GM12874 (cell line): Measurements from ENCODE around the gene RIPOR2.

Experiments used
- TF ChIP-seq, protein P1 (sequence below): IDR thresholded peaks from 2 replicates; pipeline ENCODE4 v1.5.1; 2011; ENCODE audit warnings: low read depth, mild to moderate bottlenecking, control low read depth, low read length, moderate library complexity; ENCODE audit not compliant: insufficient read depth

Gene RIPOR2

GRCh38 chr6:24950218-24950941 lies 14.6 kb upstream of the RIPOR2 start:
- TF ChIP-seq, protein P1, sequence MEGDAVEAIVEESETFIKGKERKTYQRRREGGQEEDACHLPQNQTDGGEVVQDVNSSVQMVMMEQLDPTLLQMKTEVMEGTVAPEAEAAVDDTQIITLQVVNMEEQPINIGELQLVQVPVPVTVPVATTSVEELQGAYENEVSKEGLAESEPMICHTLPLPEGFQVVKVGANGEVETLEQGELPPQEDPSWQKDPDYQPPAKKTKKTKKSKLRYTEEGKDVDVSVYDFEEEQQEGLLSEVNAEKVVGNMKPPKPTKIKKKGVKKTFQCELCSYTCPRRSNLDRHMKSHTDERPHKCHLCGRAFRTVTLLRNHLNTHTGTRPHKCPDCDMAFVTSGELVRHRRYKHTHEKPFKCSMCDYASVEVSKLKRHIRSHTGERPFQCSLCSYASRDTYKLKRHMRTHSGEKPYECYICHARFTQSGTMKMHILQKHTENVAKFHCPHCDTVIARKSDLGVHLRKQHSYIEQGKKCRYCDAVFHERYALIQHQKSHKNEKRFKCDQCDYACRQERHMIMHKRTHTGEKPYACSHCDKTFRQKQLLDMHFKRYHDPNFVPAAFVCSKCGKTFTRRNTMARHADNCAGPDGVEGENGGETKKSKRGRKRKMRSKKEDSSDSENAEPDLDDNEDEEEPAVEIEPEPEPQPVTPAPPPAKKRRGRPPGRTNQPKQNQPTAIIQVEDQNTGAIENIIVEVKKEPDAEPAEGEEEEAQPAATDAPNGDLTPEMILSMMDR: no peak

DNA sequence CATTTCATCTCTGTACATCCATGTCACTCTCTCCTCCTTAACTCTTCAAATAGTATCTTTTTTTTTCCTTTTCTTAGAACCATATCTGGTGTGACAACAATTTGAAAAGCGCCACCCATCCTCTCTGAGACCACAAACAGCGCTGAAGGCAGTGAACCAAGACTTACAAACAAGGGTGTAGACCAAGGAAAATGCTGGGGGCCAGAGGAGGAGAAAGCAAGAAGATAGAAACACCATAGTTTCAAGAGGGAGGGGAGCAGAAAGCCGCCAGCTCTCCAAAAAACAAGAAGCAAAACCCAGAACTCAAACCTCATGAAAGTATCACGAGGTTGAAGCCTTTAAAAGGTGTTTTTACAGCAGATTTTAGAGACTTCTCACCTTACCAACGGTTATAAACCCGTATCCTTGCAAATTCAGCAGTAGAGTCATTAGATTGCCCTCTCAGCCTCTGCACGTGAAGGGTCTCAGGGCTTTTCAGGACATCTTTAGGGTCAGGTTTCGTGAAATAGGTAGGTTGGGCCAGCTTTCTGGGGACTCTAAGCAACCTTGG lies 13.3 kb upstream of the RIPOR2 start:
- TF ChIP-seq, protein P1: no peak

DNA sequence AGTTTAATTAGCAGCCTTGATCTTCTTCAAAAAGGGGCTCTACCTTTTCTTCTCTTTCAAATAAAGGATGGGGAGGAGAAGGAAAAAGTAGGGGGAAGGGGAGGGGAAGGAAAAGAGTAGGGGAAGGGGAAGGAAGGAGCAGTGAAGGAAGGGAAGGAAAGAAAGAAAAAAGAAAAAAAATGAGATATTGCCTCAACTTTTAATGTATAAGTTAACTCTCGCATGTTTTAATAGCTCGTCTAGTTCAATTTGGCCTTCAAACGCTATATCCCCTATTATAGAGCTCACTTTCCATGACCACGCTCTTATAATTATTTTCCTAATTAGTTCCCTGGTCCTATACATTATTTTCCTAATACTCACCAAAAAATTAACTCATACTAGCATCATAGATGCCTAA lies 11.9 kb upstream of the RIPOR2 start:
- TF ChIP-seq, protein P1: no peak

DNA sequence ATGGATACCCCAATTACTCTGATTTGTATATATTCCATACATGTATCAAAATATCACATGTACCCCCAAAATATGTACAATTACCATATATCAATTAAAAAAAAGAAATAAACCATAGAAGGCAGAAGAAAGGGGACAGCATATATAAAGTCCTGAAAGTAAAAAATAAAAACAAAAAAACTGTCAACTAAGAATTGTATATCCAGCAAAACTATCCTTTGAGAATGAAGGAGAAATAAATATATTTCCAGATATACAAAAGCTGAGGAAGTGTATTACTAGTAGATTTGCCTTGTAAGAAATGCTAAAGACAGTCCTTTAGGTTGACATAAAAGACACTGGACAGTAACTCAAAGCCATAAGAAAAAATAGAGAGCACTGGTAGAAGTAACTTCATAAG lies 9.3 kb upstream of the RIPOR2 start:
- TF ChIP-seq, protein P1: no peak

- TF ChIP-seq, protein P1: no peak
Measured at GRCh38 chr6:24943774-24944173, 8.0 kb upstream of the RIPOR2 start.

- TF ChIP-seq, protein P1: no peak
Measured at GRCh38 chr6:24940311-24940917, 4.7 kb upstream of the RIPOR2 start.

GRCh38 chr6:24936641-24937317 lies 1.0 kb upstream of the RIPOR2 start:
- TF ChIP-seq, protein P1: no peak
